ENCODE measurements around the gene PLCD4. TPM values are rescaled to one million over a fixed set of nuclear protein-coding genes. Genes with fewer than 3 reads are reported as not detected.
A peak's percentile ranks its signal among the peaks of the same experiment; 100 is the strongest.

Gene PLCD4
- total and polyA plus RNA-seq, 10 of the 15 experiments (the other 5 are each of a cell fraction or from before 2014, with no cell fraction given): under 0.01 to 1.5 (median 0.23) TPM; not detected in 2

DNA sequence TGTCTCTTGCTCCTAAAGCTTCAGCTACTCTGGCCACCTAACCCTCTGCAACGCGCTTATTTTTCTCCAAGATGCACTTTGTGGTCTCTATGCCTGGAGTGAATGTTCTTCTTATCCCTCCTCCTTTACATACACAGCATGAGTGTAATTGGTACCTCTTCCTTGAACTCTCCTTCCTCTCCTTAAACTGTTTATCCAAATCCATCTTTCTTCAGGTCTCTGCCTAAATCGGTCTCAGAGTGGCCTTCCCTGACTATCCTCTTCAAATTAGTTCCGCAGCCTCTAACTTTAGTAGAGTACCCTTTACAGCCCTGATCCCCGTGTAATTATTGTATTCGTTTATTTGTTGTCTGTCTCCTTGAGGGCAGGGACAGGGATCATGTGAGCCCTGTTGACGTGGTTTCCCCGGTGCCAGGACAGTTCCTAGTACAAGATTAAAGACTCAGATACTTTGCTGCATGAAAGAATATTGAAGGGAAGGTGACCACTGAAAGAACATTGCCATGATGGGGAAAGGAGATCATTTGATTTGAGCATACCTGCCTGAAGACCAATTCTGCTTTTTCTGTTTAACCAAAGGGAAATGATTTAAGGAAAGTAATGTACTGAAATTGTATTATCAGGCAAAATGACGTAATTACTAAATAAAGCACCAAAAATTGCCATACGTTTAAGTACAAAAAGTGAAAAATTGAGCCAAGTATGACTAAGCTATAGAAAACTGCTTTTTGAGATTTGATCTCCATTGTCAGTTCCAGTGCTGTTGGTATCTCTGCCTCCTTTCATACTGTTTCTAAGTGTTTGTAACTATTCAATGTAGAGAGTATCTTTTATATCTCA is 37.8 kb upstream of the PLCD4 start (continued):
- TF ChIP-seq CBX5 (IDR thresholded peaks at IDR 0.05; ENCODE audit: low read depth): no peak
- no peak for TF ChIP-seq HSF1 (IDR thresholded peaks at IDR 0.05; ENCODE audit: low read depth, low read length)
- 0 out of 2 replicates have a peak, but pooled peaks have one; percentile 24 for TF ChIP-seq HDGF (IDR thresholded peaks at IDR 0.05)
- TF ChIP-seq DPF2 (IDR thresholded peaks at IDR 0.05): no peak
- no peak for TF ChIP-seq FOXK2 (IDR thresholded peaks at IDR 0.05)
- peak; percentile 24; the same call in 1 of the 2 replicates for TF ChIP-seq RAD51 (IDR thresholded peaks at IDR 0.05)
- TF ChIP-seq EZH2 (IDR thresholded peaks at IDR 0.05; ENCODE audit: borderline replicate concordance, control insufficient read depth, low read depth, low read length): no peak
- no peak for TF ChIP-seq MEF2B (IDR thresholded peaks at IDR 0.05; ENCODE audit: partially characterized antibody, poor library complexity, severe bottlenecking)

DNA sequence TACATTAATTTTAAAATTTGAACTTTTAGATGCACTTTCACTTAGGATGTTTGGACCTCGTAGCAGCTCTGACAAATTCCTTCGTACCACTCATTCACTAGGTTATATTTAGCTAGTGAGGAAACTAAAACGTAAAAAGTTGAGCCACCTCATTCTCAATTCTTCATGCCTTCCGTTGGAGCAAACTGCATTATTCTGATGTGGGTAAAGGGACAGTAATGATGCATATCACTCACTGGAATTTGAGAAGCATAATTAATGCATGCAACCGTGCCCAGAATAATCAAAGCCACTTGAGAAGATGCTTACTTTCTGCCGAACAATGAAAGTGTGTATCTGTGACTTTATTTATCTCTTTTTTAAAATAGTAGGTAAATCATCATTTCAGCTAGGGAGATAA is 36.8 kb upstream of the PLCD4 start:
- ChIA-PET CTCF (interaction anchor here (0.7 to 1.4 kb wide), 7 partner anchors 10 to 173 kb away, joined by 3 to 4 read pairs (median 3); partner anchors contain the start of gene PLCD4), RAD21 (ENCODE audit: unreplicated experiment) (interaction anchor here (0.7 to 1.5 kb wide), 3 partner anchors 40 to 299 kb away, joined by 3 to 5 read pairs (median 4); no protein-coding TSS in a partner anchor), SMC1A (ENCODE audit: uncharacterized antibody, unreplicated experiment) (interaction anchor here (0.7 to 1.4 kb wide), 7 partner anchors 11 to 779 kb away, joined by 3 to 5 read pairs (median 3); no protein-coding TSS in a partner anchor), POLR2A (interaction anchor here (0.6 to 1.8 kb wide), 6 partner anchors 7 to 284 kb away, joined by 3 to 6 read pairs (median 3); partner anchors contain the start of genes RNF25, STK36 and VIL1)
- no peak for DNase-seq (ENCODE audit: low read depth, low spot score)
- Histone ChIP-seq H3K27ac (ENCODE audit: control insufficient read depth, insufficient read depth) (peak overlapping the region; percentile 98), H3K4me1 (ENCODE audit: control insufficient read depth, insufficient read depth, low read length) (peaks cover 8% of the 10 kb centered on the region; the same call in 1 of the 2 replicates), H3K4me2 (ENCODE audit: control insufficient read depth, insufficient read depth) (peak overlapping the region; percentile 96), H4K20me1 (ENCODE audit: control insufficient read depth, insufficient read depth) (no peaks in the 10 kb centered on the region), H3K79me2 (ENCODE audit: control insufficient read depth, insufficient read depth, low read length) (peaks cover 96% of the 10 kb centered on the region), H2AFZ (ENCODE audit: control insufficient read depth, low read depth, low read length) (no peak overlapping the region), H3K27me3 (replicated peaks in 1 of 2; ENCODE audit: control insufficient read depth in 2 of 2, insufficient read depth in 2 of 2, low read length in 1 of 2) (no peaks in the 10 kb centered on the region), H3K9me3 (replicated peaks; ENCODE audit: control insufficient read depth, insufficient read depth, low read length) (no peaks in the 10 kb centered on the region), H3K36me3 (ENCODE audit: control insufficient read depth in 2 of 2, insufficient read depth in 2 of 2, low read length in 1 of 2) (peaks cover 0 to 14% of the 10 kb centered on the region in 2 experiments; a peak in 2 of 4 replicates), H3K9ac (ENCODE audit: control insufficient read depth, insufficient read depth, low read length) (peak overlapping the region; percentile 83), H3K4me3 (peak overlapping the region; percentile 94)
- 2% methylated on average over 6 of the region's 6 CpGs for WGBS (ENCODE audit: insufficient coverage, insufficient replicate concordance, low lambda C conversion rate, missing lambda C conversion rate)
- no peak for ATAC-seq
- in situ Hi-C loops (cut with MboI) (no loop called here), intact Hi-C loops (cut with micrococcal nuclease; ENCODE audit: unreplicated experiment) (no loop called here)
- FAIRE-seq: no peak
- TF ChIP-seq TCF3 (IDR thresholded peaks at IDR 0.05; ENCODE audit: borderline replicate concordance, insufficient read depth, low read depth, low read length) (no peak), CREB1 (IDR thresholded peaks at IDR 0.05; ENCODE audit: low read depth) (0 out of 2 replicates have a peak, but pooled peaks have one; percentile 23)
- BruUV-seq (replicated peaks): no TSS peak

Measured in GM12878 (cell line).